H1 (cell line): ENCODE results near the gene ARHGDIB. TPM values are rescaled to one million over a fixed set of nuclear protein-coding genes. Genes with fewer than 3 reads are reported as not detected.

Experiments
- CTCF ChIA-PET: fragments of 300-600 bp; sonication (Branson Sonifier 250); formaldehyde crosslinking; loops from one replicate; lab custom pipeline; 2021; ENCODE audit not compliant: partially characterized antibody; lab: Charles Lee
- POLR2A ChIA-PET: fragments of 300-600 bp; sonication (Branson Sonifier 250); formaldehyde crosslinking; loops from one replicate; lab custom pipeline; 2021; ENCODE audit warnings: inconsistent platforms; ENCODE audit not compliant: partially characterized antibody; lab: Charles Lee
- DNase-seq, 2 experiments: peaks; one replicate each; pipeline versions ENCODE4 v3.0.0 to v3.0.0-alpha.2; 2010 to 2022; ENCODE audit warnings: low spot score in 2 of 2, low read depth in 1 of 2, mixed read lengths in 1 of 2
- FAIRE-seq: peaks from 2 replicates; lab custom pipeline; 2011; peaks lifted over from hg19 to GRCh38; lab: Jason Lieb, UNC
- H2AFZ ChIP-seq: 2 replicates; pipeline ENCODE4 v1.8.1; 2012; ENCODE audit warnings: low read length, inconsistent platforms
- H2AK5ac ChIP-seq: 2 replicates; pipeline ENCODE4 v1.6.1; 2013; ENCODE audit warnings: low read depth, low read length
- H2BK120ac ChIP-seq: replicated peaks from 2 replicates; pipeline ENCODE3; 2013; ENCODE audit warnings: low read depth, low read length, inconsistent platforms
- H2BK12ac ChIP-seq: 2 replicates; pipeline ENCODE4 v1.6.1; 2013; ENCODE audit warnings: low read depth, low read length
- H2BK15ac ChIP-seq: 2 replicates; pipeline ENCODE4 v1.6.1; 2013; ENCODE audit warnings: low read length
- H2BK20ac ChIP-seq: 2 replicates; pipeline ENCODE4 v1.6.1; 2013; ENCODE audit warnings: low read length
- H2BK5ac ChIP-seq: 2 replicates; pipeline ENCODE4 v1.6.1; 2013; ENCODE audit warnings: low read depth, low read length
- H3K14ac ChIP-seq: 2 replicates; pipeline ENCODE4 v1.6.1; 2013; ENCODE audit warnings: inconsistent platforms; ENCODE audit not compliant: insufficient read length
- H3K18ac ChIP-seq: 2 replicates; pipeline ENCODE4 v1.6.1; 2013; ENCODE audit warnings: low read length; ENCODE audit errors: extremely low read depth
- H3K23ac ChIP-seq: 2 replicates; pipeline ENCODE4 v1.6.1; 2013; ENCODE audit warnings: inconsistent platforms; ENCODE audit not compliant: insufficient read length
- H3K23me2 ChIP-seq: 2 replicates; pipeline ENCODE4 v1.6.1; 2013; ENCODE audit warnings: low read depth, low read length
- H3K27ac ChIP-seq: 2 replicates; pipeline ENCODE4 v1.6.1; 2011; ENCODE audit warnings: low read depth, low read length, inconsistent platforms
- H3K27me3 ChIP-seq, 4 experiments: replicated peaks in 1 of 4; 1 replicate in 1 of 4; 2 replicates in 3 of 4; pipeline versions ENCODE4 v1.6.1 to v1.8.1; 2011 to 2013; ENCODE audit warnings: low read length in 3 of 4, mild to moderate bottlenecking in 3 of 4, inconsistent platforms in 2 of 4, mixed read lengths in 2 of 4, moderate library complexity in 1 of 4; ENCODE audit not compliant: control insufficient read depth in 3 of 4, insufficient read depth in 3 of 4; ENCODE audit errors: extremely low read depth in 1 of 4
- H3K36me3 ChIP-seq, 4 experiments: 2 replicates each; pipeline versions ENCODE4 v1.6.1 to v1.8.1; 2011 to 2013; ENCODE audit warnings: mild to moderate bottlenecking in 4 of 4, low read length in 3 of 4, moderate library complexity in 2 of 4, control low read depth in 1 of 4, inconsistent platforms in 1 of 4; ENCODE audit not compliant: insufficient read depth in 4 of 4, control insufficient read depth in 2 of 4
- H3K4ac ChIP-seq: replicated peaks from 2 replicates; pipeline ENCODE3; 2013; ENCODE audit warnings: low read length, low read depth, mixed read lengths, inconsistent platforms; ENCODE audit not compliant: insufficient read length
- H3K4me1 ChIP-seq, 4 experiments: replicated peaks in 1 of 4; 1 replicate in 1 of 4; 2 replicates in 3 of 4; pipeline versions ENCODE4 v1.6.1 to v1.8.1; 2011 to 2013; ENCODE audit warnings: low read length in 3 of 4, inconsistent platforms in 2 of 4, mixed read lengths in 1 of 4; ENCODE audit not compliant: insufficient read depth in 4 of 4, control insufficient read depth in 3 of 4
- H3K4me2 ChIP-seq, 2 experiments: 2 replicates each; pipeline versions ENCODE4 v1.6.1 to v1.8.1; 2011 to 2013; ENCODE audit warnings: low read depth in 2 of 2, low read length in 2 of 2, control low read depth in 1 of 2, inconsistent platforms in 1 of 2, mild to moderate bottlenecking in 1 of 2; ENCODE audit not compliant: insufficient read depth in 1 of 2
- H3K4me3 ChIP-seq, 4 experiments: fragments of 200-600, 300-600 bp in 1 of 4; sonication (generic), shearing (Covaris generic), sonication (Bioruptor Twin) in 1 of 4; 2 replicates each; pipeline versions ENCODE4 v1.5.1 to v1.8.1; 2011 to 2016; ENCODE audit warnings: low read length in 4 of 4, low read depth in 3 of 4, control low read depth in 2 of 4, inconsistent platforms in 2 of 4, mild to moderate bottlenecking in 2 of 4, mixed read lengths in 1 of 4, moderate library complexity in 1 of 4; ENCODE audit not compliant: insufficient read depth in 2 of 4; ENCODE audit errors: extremely low read depth in 1 of 4
- H3K56ac ChIP-seq: replicated peaks from 2 replicates; pipeline ENCODE3; 2013; ENCODE audit warnings: low read depth, mild to moderate bottlenecking, mixed read lengths, low read length, inconsistent platforms; ENCODE audit not compliant: insufficient read length
- H3K79me1 ChIP-seq: 2 replicates; pipeline ENCODE4 v1.6.1; 2013; ENCODE audit warnings: low read depth, low read length, control low read depth
- H3K79me2 ChIP-seq, 2 experiments: 2 replicates each; pipeline versions ENCODE4 v1.6.1 to v1.8.1; 2012 to 2013; ENCODE audit warnings: low read length in 2 of 2, mild to moderate bottlenecking in 2 of 2, inconsistent platforms in 1 of 2; ENCODE audit not compliant: insufficient read depth in 2 of 2, control insufficient read depth in 1 of 2
- H3K9ac ChIP-seq, 4 experiments: replicated peaks in 1 of 4; 1 replicate in 1 of 4; 2 replicates in 3 of 4; pipeline versions ENCODE4 v1.6.1 to v1.8.1; 2011 to 2013; ENCODE audit warnings: low read depth in 3 of 4, low read length in 3 of 4, control low read depth in 2 of 4, mild to moderate bottlenecking in 2 of 4, moderate library complexity in 2 of 4, inconsistent platforms in 1 of 4; ENCODE audit errors: extremely low read depth in 1 of 4
- H3K9me3 ChIP-seq, 2 experiments: 2 replicates each; pipeline versions ENCODE4 v1.6.1 to v1.8.1; 2012 to 2013; ENCODE audit warnings: mild to moderate bottlenecking in 2 of 2, moderate library complexity in 2 of 2, control low read depth in 1 of 2, inconsistent platforms in 1 of 2, low read depth in 1 of 2, low read length in 1 of 2, mixed read lengths in 1 of 2; ENCODE audit not compliant: insufficient read depth in 2 of 2
- H4K20me1 ChIP-seq, 2 experiments: replicated peaks in 1 of 2; 2 replicates each; pipeline versions ENCODE3 to v1.8.1; 2011 to 2013; ENCODE audit warnings: inconsistent platforms in 2 of 2, low read length in 2 of 2, mild to moderate bottlenecking in 1 of 2; ENCODE audit not compliant: insufficient read depth in 2 of 2, control insufficient read depth in 1 of 2
- H4K5ac ChIP-seq: 2 replicates; pipeline ENCODE4 v1.6.1; 2013; ENCODE audit warnings: low read length, low read depth, mixed read lengths, inconsistent platforms; ENCODE audit not compliant: insufficient read length
- H4K8ac ChIP-seq: 2 replicates; pipeline ENCODE4 v1.8.0; 2013; ENCODE audit warnings: mild to moderate bottlenecking, moderate library complexity, low read length, inconsistent platforms; ENCODE audit not compliant: insufficient read depth; ENCODE audit errors: extremely low read depth
- H4K91ac ChIP-seq: replicated peaks from 2 replicates; pipeline ENCODE3; 2013; ENCODE audit warnings: low read length, mixed read lengths, inconsistent platforms; ENCODE audit not compliant: insufficient read length
- CHD1 ChIP-seq: IDR thresholded peaks from 2 replicates; pipeline ENCODE4 v1.6.1; 2012; ENCODE audit warnings: low read depth, low read length, improper control_type of control experiment
- CREB1 ChIP-seq: IDR thresholded peaks from 2 replicates; pipeline ENCODE4 v1.6.1; 2012; ENCODE audit warnings: inconsistent platforms
- FOSL1 ChIP-seq: IDR thresholded peaks from 2 replicates; pipeline ENCODE4 v1.6.1; 2011; ENCODE audit warnings: mild to moderate bottlenecking, low read depth, low read length, moderate library complexity; ENCODE audit not compliant: insufficient read depth
- KDM4A ChIP-seq: IDR thresholded peaks from one replicate; pipeline ENCODE4 v1.7.1; 2012; ENCODE audit warnings: low read depth, mild to moderate bottlenecking, moderate library complexity, low read length, inconsistent platforms; ENCODE audit not compliant: severe bottlenecking
- MAFK ChIP-seq: IDR thresholded peaks from 2 replicates; pipeline ENCODE4 v1.6.1; 2012; ENCODE audit warnings: low read depth, mild to moderate bottlenecking, improper control_type of control experiment, low read length
- RBBP5 ChIP-seq: IDR thresholded peaks from 2 replicates; pipeline ENCODE4 v1.7.1; 2012; ENCODE audit warnings: low read depth, mild to moderate bottlenecking, inconsistent platforms, low read length, moderate library complexity, borderline replicate concordance
- RFX5 ChIP-seq: IDR thresholded peaks from 2 replicates; pipeline ENCODE4 v1.6.1; 2011; ENCODE audit warnings: low read depth, low read length, improper control_type of control experiment, borderline replicate concordance
- RXRA ChIP-seq: IDR thresholded peaks from 2 replicates; pipeline ENCODE4 v1.6.1; 2011; ENCODE audit warnings: low read depth, mild to moderate bottlenecking, low read length, moderate library complexity; ENCODE audit not compliant: insufficient read depth
- SP1 ChIP-seq: IDR thresholded peaks from 2 replicates; pipeline ENCODE4 v1.6.1; 2011; ENCODE audit warnings: low read depth, low read length
- YY1 ChIP-seq: IDR thresholded peaks from 2 replicates; pipeline ENCODE4 v1.6.1; 2011; ENCODE audit warnings: low read depth, mild to moderate bottlenecking, low read length
- WGBS, 2 experiments: shearing (Covaris generic) in 1 of 2; methylation state at CpG; one replicate each; pipeline versions ENCODE4 v1.1.6 to v1.1.7; 2013 to 2015; ENCODE audit warnings: low lambda C conversion rate in 2 of 2, mixed read lengths in 2 of 2, inconsistent platforms in 1 of 2, low coverage in 1 of 2, missing lambda C conversion rate in 1 of 2; ENCODE audit not compliant: insufficient replicate concordance in 2 of 2, insufficient coverage in 1 of 2, insufficient read length in 1 of 2; ENCODE audit errors: extremely low coverage in 1 of 2, missing lambda C conversion rate in 1 of 2; 5-methylcytosine and 5-hydroxymethylcytosine counted together
- polyA plus RNA-seq, 7 experiments: library from polyadenylated mRNA; depleted of rRNA in 3 of 7; stranded (reverse) in 5 of 7; unstranded in 2 of 7; fragments of >200 nt in 5 of 7; fragments of 200-250 nt in 2 of 7; gene quantifications; 1 replicate in 5 of 7; 2 replicates in 1 of 7; 4 replicates in 1 of 7; pipeline versions ENCODE4 v1.2.1 to v1.2.3, GENCODE V29; 2011 to 2013; ENCODE audit warnings: missing spikeins in 2 of 7, mixed read lengths in 2 of 7
- total RNA-seq: library from RNA; stranded (reverse); fragmentation: NEBNext Ultra II Directional; extraction: Animal tissue kit (Norgen Biotek cat#: 25700); gene quantifications from 2 replicates; pipeline ENCODE4 v1.2.1, GENCODE V29; 2021

ARHGDIB gene
- total and polyA plus RNA-seq, 2 of the 8 experiments (the other 6 are each of a cell fraction or from before 2014, with no cell fraction given): 0.82 to 1.3 TPM

DNA sequence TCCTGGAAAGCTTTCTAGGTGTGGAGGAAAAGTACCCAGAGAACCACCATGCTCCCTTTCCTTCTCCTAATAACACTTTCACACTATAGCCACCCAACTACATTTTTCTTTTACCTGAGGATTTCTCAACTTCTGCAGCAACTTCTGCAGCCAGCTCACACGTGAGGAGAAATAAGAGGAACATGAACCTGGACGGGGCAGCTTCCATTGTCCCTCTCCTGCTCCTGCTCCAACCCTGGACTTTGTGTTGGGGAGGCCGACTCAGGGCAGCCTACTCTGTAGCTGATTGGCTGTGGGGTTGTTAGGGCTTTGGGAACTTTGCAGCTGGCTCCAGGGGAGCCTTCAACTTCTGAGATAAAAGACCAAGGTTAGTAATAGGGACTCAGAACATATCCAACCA lies 23.1 kb downstream of the ARHGDIB start, which contains the start of gene ERP27:
ERP27 (minus strand) TSS at position 237 of the 400 bp plus-strand sequence; CDS start at position 208, 29 bp downstream.
- H2BK15ac ChIP-seq: no peak within 1 kb of the TSS

More for the DNA sequence above, 23.1 kb downstream of the ARHGDIB start, which contains the start of gene ERP27:
- H3K9me3 ChIP-seq: no peaks in the 10 kb centered on the region
- H3K9ac ChIP-seq: no peak within 1 kb of the TSS
- no peaks in the 10 kb centered on the region for H3K23me2 ChIP-seq
- H4K8ac ChIP-seq: no peak within 1 kb of the TSS
- ChIA-PET CTCF (interaction anchor here (0.6 to 3.5 kb wide), 18 partner anchors 8 to 275 kb away, joined by 3 to 23 read pairs (median 4); partner anchors contain the start of gene PDE6H), POLR2A (no interaction called here)
- no peak within 1 kb of the TSS for H3K14ac ChIP-seq
- no peaks in the 10 kb centered on the region for H3K36me3 ChIP-seq
- H3K4me1 ChIP-seq: no peaks in the 10 kb centered on the region
- no peak within 1 kb of the TSS for H2AK5ac ChIP-seq
- TF ChIP-seq RBBP5: no peak
- TF ChIP-seq CREB1: no peak
- TF ChIP-seq SP1: no peak
- no peak for TF ChIP-seq FOSL1
- TF ChIP-seq RXRA: no peak
- no peak for TF ChIP-seq MAFK
- no peak for TF ChIP-seq KDM4A
- no peak for TF ChIP-seq CHD1
- TF ChIP-seq YY1: no peak
- no peak for TF ChIP-seq RFX5
- H2BK5ac ChIP-seq: no peak within 1 kb of the TSS
- H3K79me2 ChIP-seq: no peaks in the 10 kb centered on the region
- H4K20me1 ChIP-seq: no peaks in the 10 kb centered on the region
- no peak within 1 kb of the TSS for H3K23ac ChIP-seq
- no peak for FAIRE-seq
- no peak within 1 kb of the TSS for H2BK20ac ChIP-seq
- WGBS, 2 experiments: 89% methylated on average over 3 of the region's 3 CpGs; no CpG with 5 or more reads in 1 of the 2 experiments
- H3K18ac ChIP-seq: no peak within 1 kb of the TSS
- H3K79me1 ChIP-seq: no peaks in the 10 kb centered on the region
- no peaks in the 10 kb centered on the region for H3K27me3 ChIP-seq
- no peak within 1 kb of the TSS for H2AFZ ChIP-seq
- no peak within 1 kb of the TSS for H4K5ac ChIP-seq
- H2BK120ac ChIP-seq: no peak within 1 kb of the TSS
- H3K4ac ChIP-seq: no peak within 1 kb of the TSS
- no peak for DNase-seq
- H4K91ac ChIP-seq: no peak within 1 kb of the TSS
- H2BK12ac ChIP-seq: no peak within 1 kb of the TSS
- no peak within 1 kb of the TSS for H3K27ac ChIP-seq
- H3K4me2 ChIP-seq: no peak within 1 kb of the TSS
- H3K56ac ChIP-seq: no peak within 1 kb of the TSS
- no peak within 1 kb of the TSS for H3K4me3 ChIP-seq
